Glutamatergic neuron (in vitro differentiated cells): Measurements from ENCODE around the gene OR10P1. TPM values are rescaled to one million over a fixed set of nuclear protein-coding genes. Genes with fewer than 3 reads are reported as not detected.

ENCODE experiments used
- DNase-seq: peaks from one replicate; pipeline ENCODE4 v3.0.0; 2022
- H3K27ac Mint-ChIP-seq: one replicate; pipeline ENCODE4 v1.8.0; 2020; ENCODE audit warnings: mild to moderate bottlenecking, mixed read lengths, inconsistent platforms; ENCODE audit not compliant: unreplicated experiment
- H3K27me3 Mint-ChIP-seq: one replicate; pipeline ENCODE4 v1.8.0; 2020; ENCODE audit warnings: mild to moderate bottlenecking, moderate library complexity, mixed read lengths, inconsistent platforms; ENCODE audit not compliant: unreplicated experiment
- H3K36me3 Mint-ChIP-seq: one replicate; pipeline ENCODE4 v1.8.0; 2020; ENCODE audit warnings: mild to moderate bottlenecking, mixed read lengths, inconsistent platforms; ENCODE audit not compliant: unreplicated experiment
- H3K4me1 Mint-ChIP-seq: one replicate; pipeline ENCODE4 v1.8.0; 2020; ENCODE audit warnings: mild to moderate bottlenecking, low read depth, mixed read lengths, inconsistent platforms; ENCODE audit not compliant: unreplicated experiment
- H3K4me3 Mint-ChIP-seq: one replicate; pipeline ENCODE4 v1.8.0; 2020; ENCODE audit warnings: mild to moderate bottlenecking, mixed read lengths, inconsistent platforms; ENCODE audit not compliant: unreplicated experiment
- H3K9me3 Mint-ChIP-seq: one replicate; pipeline ENCODE4 v1.8.0; 2020; ENCODE audit warnings: mild to moderate bottlenecking, moderate library complexity, mixed read lengths, inconsistent platforms; ENCODE audit not compliant: unreplicated experiment
- CTCF ChIP-seq: fragments of 200-600 bp; sonication (generic); IDR thresholded peaks from one replicate; pipeline ENCODE4 v1.5.0; 2021; ENCODE audit not compliant: partially characterized antibody, unreplicated experiment
- total RNA-seq: library from RNA; stranded (reverse); fragmentation: NEBNext Ultra II Directional; extraction: Animal tissue kit (Norgen Biotek cat#: 25700); gene quantifications from one replicate; pipeline ENCODE4 v1.2.1, GENCODE V29; 2021; ENCODE audit not compliant: unreplicated experiment

OR10P1 gene
- total RNA-seq, 1 donor from 2014 or later = not detected

- H3K9me3 Mint-ChIP-seq = peaks cover 2% of the 10 kb centered on the region
- H3K27ac Mint-ChIP-seq = no peak overlapping the region
- no peak for TF ChIP-seq CTCF
- H3K4me3 Mint-ChIP-seq = no peak overlapping the region
- no peak for DNase-seq
- peaks cover 6% of the 10 kb centered on the region for H3K36me3 Mint-ChIP-seq
- H3K4me1 Mint-ChIP-seq = no peaks in the 10 kb centered on the region
- peaks cover 6% of the 10 kb centered on the region for H3K27me3 Mint-ChIP-seq
Measured at GRCh38 chr12:55682087-55682796, 45.5 kb downstream of the OR10P1 start.

GRCh38 chr12:55683676-55684075 is 47.0 kb downstream of the OR10P1 start:
- Mint-ChIP-seq H3K4me3 (no peak overlapping the region), H3K4me1 (no peaks in the 10 kb centered on the region), H3K27me3 (peaks cover 6% of the 10 kb centered on the region), H3K9me3 (peaks cover 2% of the 10 kb centered on the region), H3K27ac (no peak overlapping the region), H3K36me3 (peaks cover 6% of the 10 kb centered on the region)
- DNase-seq = no peak
- TF ChIP-seq CTCF = no peak

GRCh38 chr12:55684761-55685370 is 48.2 kb downstream of the OR10P1 start:
- Mint-ChIP-seq H3K27ac (no peak overlapping the region), H3K36me3 (peaks cover 6% of the 10 kb centered on the region)

GRCh38 chr12:55685671-55686070 is 49.0 kb downstream of the OR10P1 start:
- Mint-ChIP-seq H3K36me3 (peaks cover 6% of the 10 kb centered on the region), H3K27me3 (peaks cover 6% of the 10 kb centered on the region), H3K4me3 (no peak overlapping the region), H3K9me3 (no peaks in the 10 kb centered on the region), H3K4me1 (no peaks in the 10 kb centered on the region), H3K27ac (peak overlapping the region; percentile 52)
- no peak for DNase-seq
- TF ChIP-seq CTCF = no peak

More at GRCh38 chr12:55684761-55685370, 48.2 kb downstream of the OR10P1 start:
- no peaks in the 10 kb centered on the region for H3K4me1 Mint-ChIP-seq
- TF ChIP-seq CTCF = no peak
- H3K4me3 Mint-ChIP-seq = no peak overlapping the region
- H3K27me3 Mint-ChIP-seq = peaks cover 6% of the 10 kb centered on the region
- no peak for DNase-seq
- peaks cover under 1% of the 10 kb centered on the region for H3K9me3 Mint-ChIP-seq

- no peak for TF ChIP-seq CTCF
- H3K27me3 Mint-ChIP-seq = peaks cover 6% of the 10 kb centered on the region
- H3K4me1 Mint-ChIP-seq = no peaks in the 10 kb centered on the region
- no peak overlapping the region for H3K27ac Mint-ChIP-seq
- no peaks in the 10 kb centered on the region for H3K9me3 Mint-ChIP-seq
- no peak for DNase-seq
- H3K4me3 Mint-ChIP-seq = no peak overlapping the region
- peaks cover 6% of the 10 kb centered on the region for H3K36me3 Mint-ChIP-seq
Measured at GRCh38 chr12:55686366-55687010, 49.8 kb downstream of the OR10P1 start.
